ENCODE results near the gene CCDC57. TPM values are rescaled to one million over a fixed set of nuclear protein-coding genes. Genes with fewer than 3 reads are reported as not detected.

CCDC57 gene
- total RNA-seq, 4 donors from 2014 or later, result 8.4 to 21.6 (median 16.4) TPM

GRCh38 chr17:82151106-82151957 is 61.3 kb downstream of the CCDC57 start:
- no peaks in the 10 kb centered on the region for H3K9me3 ChIP-seq
- H3K27me3 ChIP-seq, result no peaks in the 10 kb centered on the region
- TF ChIP-seq POLR2A (IDR thresholded peaks at IDR 0.05; ENCODE audit: low read depth) (no peak), POLR2AphosphoS5 (IDR thresholded peaks at IDR 0.05) (no peak), EP300 (IDR thresholded peaks at IDR 0.05) (no peak), CTCF (IDR thresholded peaks at IDR 0.05) (no peak)
- intact Hi-C loops (cut with DNase I), result loop anchor here (10.0 kb wide), 1 partner anchor 197 kb away; no protein-coding TSS in a partner anchor
- WGBS, result 94% methylated on average over 11 of the region's 22 CpGs
- no peak for DNase-seq (ENCODE audit: extremely low spot score)
- H3K4me1 ChIP-seq, result peaks cover 0 to 4% (median 0%) of the 10 kb centered on the region in 4 donors
- peaks cover 0 to 27% (median 13%) of the 10 kb centered on the region in 4 donors for H3K36me3 ChIP-seq
- H3K4me3 ChIP-seq, result no peak overlapping the region
- H3K27ac ChIP-seq (replicated peaks in 1 of 4), result no peak overlapping the region

GRCh38 chr17:82149401-82150099 is 63.1 kb downstream of the CCDC57 start:
- no peaks in the 10 kb centered on the region for H3K9me3 ChIP-seq
- H3K4me1 ChIP-seq, result peaks cover 0 to 4% (median 0%) of the 10 kb centered on the region in 4 donors
- H3K36me3 ChIP-seq, result peaks cover 0 to 21% (median 6%) of the 10 kb centered on the region in 4 donors
- H3K27ac ChIP-seq (replicated peaks in 1 of 4), result no peak overlapping the region
- 95% methylated on average over 21 of the region's 27 CpGs for WGBS
- no peak for TF ChIP-seq POLR2A (IDR thresholded peaks at IDR 0.05; ENCODE audit: low read depth)
- no peak for TF ChIP-seq CTCF (IDR thresholded peaks at IDR 0.05)
- no peak for TF ChIP-seq EP300 (IDR thresholded peaks at IDR 0.05)
- TF ChIP-seq POLR2AphosphoS5 (IDR thresholded peaks at IDR 0.05), result no peak
- no peak overlapping the region for H3K4me3 ChIP-seq
- H3K27me3 ChIP-seq, result no peaks in the 10 kb centered on the region
- DNase-seq (ENCODE audit: extremely low spot score), result no peak
- intact Hi-C loops (cut with DNase I), result loop anchor here (10.0 kb wide), 1 partner anchor 195 kb away; no protein-coding TSS in a partner anchor

GRCh38 chr17:82148997-82149396 is 63.6 kb downstream of the CCDC57 start:
- Histone ChIP-seq H3K9me3 (no peaks in the 10 kb centered on the region), H3K27me3 (no peaks in the 10 kb centered on the region), H3K36me3 (peaks cover 0 to 16% (median 3%) of the 10 kb centered on the region in 4 donors), H3K4me1 (peaks cover 0 to under 1% (median 0%) of the 10 kb centered on the region in 4 donors), H3K27ac (replicated peaks in 1 of 4) (no peak overlapping the region), H3K4me3 (no peak overlapping the region)
- 96% methylated on average over 2 of the region's 2 CpGs for WGBS
- TF ChIP-seq POLR2A (IDR thresholded peaks at IDR 0.05; ENCODE audit: low read depth), result no peak
- no peak for TF ChIP-seq EP300 (IDR thresholded peaks at IDR 0.05)
- TF ChIP-seq POLR2AphosphoS5 (IDR thresholded peaks at IDR 0.05), result no peak
- TF ChIP-seq CTCF (IDR thresholded peaks at IDR 0.05), result no peak
- DNase-seq (ENCODE audit: extremely low spot score), result no peak
- intact Hi-C loops (cut with DNase I), result no loop called here

GRCh38 chr17:82148011-82148410 is 64.6 kb downstream of the CCDC57 start:
- H3K36me3 ChIP-seq, result peaks cover 0 to 16% (median 3%) of the 10 kb centered on the region in 4 donors
- H3K4me1 ChIP-seq, result no peaks in the 10 kb centered on the region
- no peaks in the 10 kb centered on the region for H3K27me3 ChIP-seq
- H3K4me3 ChIP-seq, result no peak overlapping the region
- WGBS, result 100% methylated on average over 1 of the region's 1 CpG
- H3K27ac ChIP-seq (replicated peaks in 1 of 4), result no peak overlapping the region
- H3K9me3 ChIP-seq, result no peaks in the 10 kb centered on the region
- no peak for DNase-seq (ENCODE audit: extremely low spot score)
- intact Hi-C loops (cut with DNase I), result no loop called here
- TF ChIP-seq POLR2AphosphoS5 (IDR thresholded peaks at IDR 0.05), result no peak
- TF ChIP-seq POLR2A (IDR thresholded peaks at IDR 0.05; ENCODE audit: low read depth), result no peak
- TF ChIP-seq CTCF (IDR thresholded peaks at IDR 0.05), result no peak
- TF ChIP-seq EP300 (IDR thresholded peaks at IDR 0.05), result no peak

Measured in esophagus muscularis mucosa (tissue), 4 donors.